ENCODE results near the gene TTLL4.
A peak's percentile ranks its signal among the peaks of the same experiment; 100 is the strongest.

Gene TTLL4

DNA sequence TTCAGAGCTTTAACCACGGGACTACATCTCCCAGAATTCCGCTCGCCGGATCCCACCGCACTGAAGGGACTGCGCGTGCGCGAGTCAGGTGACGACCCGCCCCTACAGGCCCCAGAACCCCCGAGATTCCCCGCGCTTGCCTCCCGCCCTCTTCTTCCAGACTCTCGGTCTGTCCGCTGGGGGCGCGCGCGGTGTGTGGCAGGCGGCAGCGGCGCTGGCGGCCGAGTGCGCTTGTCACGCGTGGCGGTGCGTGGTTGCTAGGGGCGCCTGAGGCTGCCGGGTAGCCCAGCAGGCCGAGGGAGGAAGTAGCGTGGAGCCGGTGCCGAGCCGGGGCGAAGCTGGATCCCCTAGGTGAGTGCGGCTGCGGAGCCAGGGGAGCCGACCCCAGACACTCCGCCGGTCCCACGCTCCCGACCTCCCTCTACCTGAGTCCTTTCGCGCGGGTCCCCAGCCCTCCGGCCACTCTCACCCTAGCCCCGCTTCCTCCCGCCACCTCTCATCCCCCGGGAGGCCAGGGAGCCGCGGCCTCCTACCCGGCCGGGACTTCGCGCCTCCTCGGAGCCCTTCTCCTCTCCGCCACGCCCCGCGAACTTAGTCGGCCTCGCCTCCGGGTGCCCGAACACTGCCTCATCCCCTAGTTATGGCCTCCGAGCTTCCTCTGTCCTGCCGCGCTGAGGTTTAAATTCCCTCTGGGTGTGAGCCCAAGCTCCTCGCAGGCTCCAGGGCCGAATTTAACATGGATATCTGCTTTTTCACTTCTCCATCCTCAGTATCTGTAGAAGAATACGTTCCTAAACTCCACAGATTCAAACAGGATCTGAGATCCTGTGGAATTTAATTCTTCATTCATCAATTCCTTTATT, at the start of gene TTLL4:
TTLL4 (plus strand) TSS at position 149 of the 863 bp plus-strand sequence. CDS start 26,842 bp downstream, outside the sequence.
- peak; percentile 78 for DNase-seq (ENCODE audit: low read depth, low spot score)

GRCh38 chr2:218662377-218662776, 48.3 kb upstream of the TTLL4 start:
- peaks cover 57% of the 10 kb centered on the region for H3K36me3 ChIP-seq (ENCODE audit: insufficient read depth, low read length)
- no peak for TF ChIP-seq FOXP2 (optimal IDR thresholded peaks at IDR 0.05; ENCODE audit: control extremely low read depth, extremely low read length, insufficient read depth)
- TF ChIP-seq POLR2AphosphoS5 (IDR thresholded peaks at IDR 0.05; ENCODE audit: borderline replicate concordance, low read depth, low read length) = no peak
- no peak for TF ChIP-seq EZH2 (IDR thresholded peaks at IDR 0.05)
- no peaks in the 10 kb centered on the region for H3K9me3 ChIP-seq (ENCODE audit: low read depth, low read length)
- H3K9ac ChIP-seq (ENCODE audit: insufficient read length) = no peak overlapping the region
- no peak overlapping the region for H3K27ac ChIP-seq
- DNase-seq (ENCODE audit: low read depth, low spot score) = no peak
- H3K4me3 ChIP-seq = no peak overlapping the region

More for the DNA sequence above, at the start of gene TTLL4:
- Histone ChIP-seq H3K4me3 (peak within 1 kb of the TSS; percentile 100), H3K27ac (peak within 1 kb of the TSS; percentile 83), H3K9ac (ENCODE audit: insufficient read length) (peak within 1 kb of the TSS; percentile 95), H3K9me3 (ENCODE audit: low read depth, low read length) (no peaks in the 10 kb centered on the region), H3K36me3 (ENCODE audit: insufficient read depth, low read length) (peaks cover 15% of the 10 kb centered on the region)
- TF ChIP-seq POLR2AphosphoS5 (IDR thresholded peaks at IDR 0.05; ENCODE audit: borderline replicate concordance, low read depth, low read length) (peak; percentile 92), FOXP2 (optimal IDR thresholded peaks at IDR 0.05; ENCODE audit: control extremely low read depth, extremely low read length, insufficient read depth) (no peak)

DNA sequence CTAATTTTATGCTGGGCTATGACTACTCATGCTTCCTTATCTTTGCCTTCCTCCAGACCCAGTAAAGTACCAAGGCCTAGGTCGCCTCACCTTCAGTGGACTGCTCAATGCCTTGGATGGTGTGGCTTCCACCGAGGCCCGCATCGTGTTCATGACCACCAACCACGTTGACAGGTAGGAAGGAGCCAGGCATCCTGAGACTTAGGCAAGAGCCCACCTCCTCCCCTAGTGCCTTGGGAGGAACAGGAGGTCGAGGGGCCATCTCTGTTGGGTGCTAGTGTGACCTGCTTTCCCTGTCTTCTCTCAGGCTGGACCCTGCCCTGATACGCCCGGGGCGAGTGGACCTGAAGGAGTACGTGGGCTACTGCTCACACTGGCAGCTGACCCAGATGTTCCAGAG, 47.8 kb upstream of the TTLL4 start:
- Histone ChIP-seq H3K9me3 (ENCODE audit: low read depth, low read length) (no peaks in the 10 kb centered on the region), H3K36me3 (ENCODE audit: insufficient read depth, low read length) (peaks cover 58% of the 10 kb centered on the region), H3K4me3 (no peak overlapping the region), H3K9ac (ENCODE audit: insufficient read length) (no peak overlapping the region), H3K27ac (no peak overlapping the region)
- DNase-seq (ENCODE audit: low read depth, low spot score) = no peak
- TF ChIP-seq FOXP2 (optimal IDR thresholded peaks at IDR 0.05; ENCODE audit: control extremely low read depth, extremely low read length, insufficient read depth) (no peak), POLR2AphosphoS5 (IDR thresholded peaks at IDR 0.05; ENCODE audit: borderline replicate concordance, low read depth, low read length) (no peak), EZH2 (IDR thresholded peaks at IDR 0.05) (no peak)

DNA sequence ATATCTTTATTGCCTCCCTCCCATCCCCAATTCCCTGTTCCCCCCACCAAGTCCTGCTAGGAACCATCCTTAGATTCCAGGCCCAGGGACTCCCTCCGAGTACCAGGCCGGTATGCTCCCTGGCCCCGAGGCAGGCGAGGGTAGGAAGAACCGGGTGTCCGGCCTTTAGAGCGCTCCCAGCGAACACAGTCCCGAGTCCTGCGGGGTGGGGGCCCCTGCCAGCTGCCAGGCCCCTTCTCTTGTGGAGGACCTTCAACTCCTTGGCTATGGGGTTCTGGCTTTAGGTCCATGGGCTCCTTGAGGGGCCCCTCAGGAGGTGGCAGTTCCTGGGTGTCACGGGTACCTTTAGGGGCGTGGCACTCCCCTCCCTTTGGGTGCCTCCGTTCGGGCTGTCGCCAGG, 46.7 kb upstream of the TTLL4 start:
- Histone ChIP-seq H3K36me3 (ENCODE audit: insufficient read depth, low read length) (peaks cover 60% of the 10 kb centered on the region), H3K4me3 (no peak overlapping the region), H3K9ac (ENCODE audit: insufficient read length) (no peak overlapping the region), H3K9me3 (ENCODE audit: low read depth, low read length) (no peaks in the 10 kb centered on the region), H3K27ac (no peak overlapping the region)
- DNase-seq (ENCODE audit: low read depth, low spot score) = no peak
- no peak for TF ChIP-seq POLR2AphosphoS5 (IDR thresholded peaks at IDR 0.05; ENCODE audit: borderline replicate concordance, low read depth, low read length)
- no peak for TF ChIP-seq EZH2 (IDR thresholded peaks at IDR 0.05)
- no peak for TF ChIP-seq FOXP2 (optimal IDR thresholded peaks at IDR 0.05; ENCODE audit: control extremely low read depth, extremely low read length, insufficient read depth)

DNA sequence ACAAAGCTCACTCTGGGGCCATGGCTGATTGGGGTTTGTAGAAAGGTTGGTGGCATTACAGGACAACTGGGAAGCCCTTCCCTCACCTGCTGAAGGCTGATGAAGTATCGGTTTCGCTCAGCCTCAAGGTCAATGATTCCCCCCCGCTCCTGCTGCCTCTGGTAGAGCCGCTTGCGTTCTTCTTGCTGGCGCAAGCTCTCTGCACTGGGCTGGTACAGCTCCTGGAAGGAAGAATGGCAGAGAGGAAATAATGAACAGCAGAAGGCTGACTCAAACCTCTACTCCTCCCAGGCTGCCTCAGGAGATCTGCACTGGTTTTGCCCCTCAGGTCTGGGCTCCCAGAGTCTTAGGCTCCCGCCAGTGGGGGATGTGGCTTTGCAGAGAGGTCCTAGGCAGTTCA, 46.0 kb upstream of the TTLL4 start:
- H3K9ac ChIP-seq (ENCODE audit: insufficient read length) = no peak overlapping the region
- DNase-seq (ENCODE audit: low read depth, low spot score) = no peak
- H3K9me3 ChIP-seq (ENCODE audit: low read depth, low read length) = no peaks in the 10 kb centered on the region
- H3K36me3 ChIP-seq (ENCODE audit: insufficient read depth, low read length) = peaks cover 60% of the 10 kb centered on the region
- TF ChIP-seq EZH2 (IDR thresholded peaks at IDR 0.05) (no peak), FOXP2 (optimal IDR thresholded peaks at IDR 0.05; ENCODE audit: control extremely low read depth, extremely low read length, insufficient read depth) (no peak), POLR2AphosphoS5 (IDR thresholded peaks at IDR 0.05; ENCODE audit: borderline replicate concordance, low read depth, low read length) (no peak)
- H3K4me3 ChIP-seq = no peak overlapping the region
- no peak overlapping the region for H3K27ac ChIP-seq

DNA sequence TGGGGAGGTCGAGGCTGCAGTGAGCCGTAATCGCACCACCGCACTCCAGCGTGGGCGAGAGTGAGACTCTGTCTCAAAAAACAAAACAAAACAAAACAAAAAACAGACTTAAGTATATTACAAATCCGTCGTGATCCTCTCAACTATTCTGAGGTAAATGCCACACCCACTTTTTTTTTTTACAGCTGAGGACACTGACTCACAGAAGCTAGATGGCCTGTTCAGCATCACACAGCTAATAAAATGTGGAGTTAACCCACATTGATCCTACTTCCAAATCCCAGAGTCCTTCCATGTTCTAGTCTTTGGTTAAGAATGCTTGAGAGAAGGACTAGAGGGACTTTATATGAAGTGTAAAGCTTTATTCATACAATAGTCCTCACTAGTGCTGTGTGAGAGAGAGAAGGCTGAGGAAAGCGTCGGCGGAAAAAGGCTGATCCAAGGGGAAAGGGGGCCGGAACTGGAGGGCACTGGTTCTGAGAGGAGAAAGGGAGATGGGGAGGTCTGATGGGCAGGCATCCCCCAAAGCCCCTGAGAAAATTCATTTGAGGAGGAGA, 39.5 kb upstream of the TTLL4 start:
- Histone ChIP-seq H3K27ac (no peak overlapping the region), H3K9me3 (ENCODE audit: low read depth, low read length) (no peaks in the 10 kb centered on the region), H3K4me3 (peak overlapping the region; percentile 95), H3K36me3 (ENCODE audit: insufficient read depth, low read length) (peaks cover 14% of the 10 kb centered on the region), H3K9ac (ENCODE audit: insufficient read length) (peak overlapping the region; percentile 74)
- TF ChIP-seq EZH2 (IDR thresholded peaks at IDR 0.05) (no peak), POLR2AphosphoS5 (IDR thresholded peaks at IDR 0.05; ENCODE audit: borderline replicate concordance, low read depth, low read length) (no peak), FOXP2 (optimal IDR thresholded peaks at IDR 0.05; ENCODE audit: control extremely low read depth, extremely low read length, insufficient read depth) (no peak)
- DNase-seq (ENCODE audit: low read depth, low spot score) = no peak

- Histone ChIP-seq H3K36me3 (ENCODE audit: insufficient read depth, low read length) (peaks cover 9% of the 10 kb centered on the region; the same call in 1 of the 2 replicates), H3K4me3 (peak within 1 kb of the TSS; percentile 95), H3K9me3 (ENCODE audit: low read depth, low read length) (no peaks in the 10 kb centered on the region), H3K9ac (ENCODE audit: insufficient read length) (peak within 1 kb of the TSS; percentile 74), H3K27ac (peak within 1 kb of the TSS; percentile 44; the same call in 1 of the 2 replicates)
- DNase-seq (ENCODE audit: low read depth, low spot score) = peak; percentile 18
- peak; percentile 95 for TF ChIP-seq POLR2AphosphoS5 (IDR thresholded peaks at IDR 0.05; ENCODE audit: borderline replicate concordance, low read depth, low read length)
- no peak for TF ChIP-seq EZH2 (IDR thresholded peaks at IDR 0.05)
Measured at GRCh38 chr2:218671654-218672566, 38.7 kb upstream of the TTLL4 start, which contains the start of the genes RNF25 and STK36. Gene RNF25, minus strand, starts transcription at chr2:218672002. Its CDS starts 32 bp downstream, at chr2:218671970. Gene STK36, plus strand, starts transcription at chr2:218672086. Its CDS starts 744 bp downstream, at chr2:218672830.

All from SK-N-MC (cell line).